GM23338 (cell line): ENCODE results near the gene FBXO24. TPM values are rescaled to one million over a fixed set of nuclear protein-coding genes. Genes with fewer than 3 reads are reported as not detected.
"Not testable (repeated sequence)": the region's sequence is repeated elsewhere in the genome, so short reads cannot be mapped to it uniquely, and the experiment has no call there.

Source experiments
- ATAC-seq: fragments of 200-7000 bp; cut with Tn5 transposase; 3 replicates; pipeline ENCODE4 v1.9.1; 2020
- DNase-seq: peaks from one replicate; pipeline ENCODE4 v3.0.0-alpha.2; 2015; ENCODE audit warnings: low spot score
- H2AFZ ChIP-seq: fragments of 200-600 bp; sonication (generic); 2 replicates; pipeline ENCODE4 v1.8.0; 2016; ENCODE audit warnings: antibody characterized with exemption, mild to moderate bottlenecking, moderate library complexity
- H3F3A ChIP-seq: fragments of 200-600 bp; sonication (generic); replicated peaks from 2 replicates; pipeline ENCODE4 v1.8.0; 2017; ENCODE audit warnings: antibody characterized with exemption, mixed run types, low read depth
- H3K27ac ChIP-seq: fragments of 200-600 bp; sonication (generic); 2 replicates; pipeline ENCODE4 v1.6.1; 2016; ENCODE audit warnings: low read depth
- H3K27me3 ChIP-seq: fragments of 200-600 bp; sonication (generic); 2 replicates; pipeline ENCODE4 v1.8.0; 2016; ENCODE audit warnings: mild to moderate bottlenecking, mixed run types, moderate library complexity; ENCODE audit not compliant: insufficient read depth
- H3K36me3 ChIP-seq: fragments of 200-600 bp; sonication (generic); 2 replicates; pipeline ENCODE4 v1.8.0; 2016; ENCODE audit warnings: mild to moderate bottlenecking; ENCODE audit not compliant: insufficient read depth
- H3K4me1 ChIP-seq: fragments of 200-600 bp; sonication (generic); 2 replicates; pipeline ENCODE4 v1.8.0; 2016; ENCODE audit warnings: mild to moderate bottlenecking, moderate library complexity; ENCODE audit not compliant: insufficient read depth
- H3K4me2 ChIP-seq: fragments of 200-600 bp; sonication (generic); 2 replicates; pipeline ENCODE4 v1.7.1; 2017; ENCODE audit warnings: mixed run types
- H3K4me3 ChIP-seq: fragments of 200-600 bp; sonication (generic); 2 replicates; pipeline ENCODE4 v1.6.1; 2016; ENCODE audit warnings: mixed run types
- H3K79me2 ChIP-seq: fragments of 200-600 bp; sonication (generic); replicated peaks from 2 replicates; pipeline ENCODE4 v1.8.0; 2017; ENCODE audit warnings: mild to moderate bottlenecking; ENCODE audit not compliant: insufficient read depth
- H3K9me2 ChIP-seq: fragments of 200-600 bp; sonication (generic); 2 replicates; pipeline ENCODE4 v1.8.0; 2017; ENCODE audit not compliant: insufficient read depth
- H4K20me1 ChIP-seq: fragments of 200-600 bp; sonication (generic); replicated peaks from 2 replicates; pipeline ENCODE4 v1.8.0; 2017; ENCODE audit warnings: mild to moderate bottlenecking; ENCODE audit not compliant: insufficient read depth
- H3K27ac Mint-ChIP-seq: 2 replicates; pipeline ENCODE4 v1.8.0; 2020; ENCODE audit warnings: inconsistent platforms, mild to moderate bottlenecking, moderate library complexity, mixed read lengths
- H3K27me3 Mint-ChIP-seq: 3 replicates; pipeline ENCODE4 v1.8.0; 2022; ENCODE audit warnings: low read depth, mild to moderate bottlenecking, moderate library complexity, mixed read lengths, inconsistent platforms; ENCODE audit not compliant: insufficient read depth, poor library complexity
- H3K36me3 Mint-ChIP-seq: 3 replicates; pipeline ENCODE4 v1.8.0; 2021; ENCODE audit warnings: low read depth, mild to moderate bottlenecking, inconsistent platforms, moderate library complexity, mixed read lengths
- H3K4me1 Mint-ChIP-seq: 3 replicates; pipeline ENCODE4 v1.8.0; 2020; ENCODE audit warnings: mild to moderate bottlenecking, inconsistent platforms, mixed read lengths
- H3K4me3 Mint-ChIP-seq: 3 replicates; pipeline ENCODE4 v1.8.0; 2021; ENCODE audit warnings: moderate library complexity, mild to moderate bottlenecking, inconsistent platforms, mixed read lengths
- H3K9me3 Mint-ChIP-seq: 3 replicates; pipeline ENCODE4 v1.8.0; 2020; ENCODE audit warnings: moderate library complexity, mild to moderate bottlenecking, inconsistent platforms, mixed read lengths
- CREB1 ChIP-seq: fragments of 250-450 bp; sonication (Bioruptor Pico); IDR thresholded peaks from 2 replicates; pipeline ENCODE4 v1.5.0; 2020; ENCODE audit warnings: low read depth, mild to moderate bottlenecking, moderate library complexity
- ETS1 ChIP-seq: IDR thresholded peaks from 2 replicates; pipeline ENCODE4 v1.6.1; 2016; ENCODE audit warnings: antibody characterized with exemption
- POLR2AphosphoS5 ChIP-seq: IDR thresholded peaks from 2 replicates; pipeline ENCODE4 v1.6.1; 2016; ENCODE audit warnings: antibody characterized with exemption, low read depth
- STAT1 ChIP-seq: IDR thresholded peaks from one replicate; pipeline ENCODE4 v1.6.1; 2016; ENCODE audit warnings: antibody characterized with exemption; ENCODE audit not compliant: unreplicated experiment
- long read RNA-seq: library from polyadenylated mRNA; unstranded; transcript quantifications from one replicate; pipeline ENCODE4 v2.0.0, GENCODE V29; 2020; ENCODE audit not compliant: unreplicated experiment
- polyA plus RNA-seq: library from polyadenylated mRNA; unstranded; fragments of >200 nt; fragmentation: Nextera tagmentation; extraction: Ambion mirVana; gene quantifications from 2 replicates; pipeline ENCODE4 v1.2.1, GENCODE V29; 2016
- total RNA-seq: library from RNA; depleted of rRNA; stranded (reverse); fragments of >200 nt; shearing (Covaris generic); gene quantifications from 2 replicates; pipeline ENCODE4 v1.2.3, GENCODE V29; 2014; rRNA removed

The FBXO24 gene
- total RNA-seq (0.70 and 2.4 TPM in 2 replicates), polyA plus RNA-seq (0.82 and 2.1 TPM in 2 replicates)
- long read RNA-seq, partial matches to known transcripts, result 0 of 1 reads
- long read RNA-seq, other reads (novel, unspliced or antisense), result 1 of 1 reads

- Mint-ChIP-seq H3K4me1 (peaks cover 46% of the 10 kb centered on the region), H3K36me3 (no peaks in the 10 kb centered on the region)
- peak; percentile 99 for DNase-seq
Measured at GRCh38 chr7:100586266-100587025, at the start of gene FBXO24. FBXO24 (plus strand) TSS chr7:100586328; CDS start chr7:100586626, 298 bp downstream.

GRCh38 chr7:100536695-100537094, 49.4 kb upstream of the FBXO24 start:
- Histone ChIP-seq H3K4me1 (peaks cover 17% of the 10 kb centered on the region), H3K27me3 (peaks cover 10% of the 10 kb centered on the region)
- not testable (repeated sequence) for H3K4me2 ChIP-seq, DNase-seq, H3K79me2 ChIP-seq, H3K36me3 Mint-ChIP-seq, H2AFZ ChIP-seq, H3K4me3 Mint-ChIP-seq, H3K4me3 ChIP-seq, H3K27ac Mint-ChIP-seq, ATAC-seq, H3K36me3 ChIP-seq, H3F3A ChIP-seq, H3K27ac ChIP-seq, H3K9me3 Mint-ChIP-seq, H4K20me1 ChIP-seq, H3K9me2 ChIP-seq
- H3K27me3 Mint-ChIP-seq, result peaks cover 34% of the 10 kb centered on the region
- peaks cover 15% of the 10 kb centered on the region for H3K4me1 Mint-ChIP-seq

More at GRCh38 chr7:100586266-100587025, at the start of gene FBXO24:
- peak; percentile 80 for ATAC-seq
- Mint-ChIP-seq H3K4me3 (peak within 1 kb of the TSS; percentile 91), H3K27ac (peak within 1 kb of the TSS; percentile 97), H3K27me3 (peaks cover 37% of the 10 kb centered on the region), H3K9me3 (no peaks in the 10 kb centered on the region)
- Histone ChIP-seq H3K4me3 (peak within 1 kb of the TSS; percentile 98), H3K4me1 (peaks cover 39% of the 10 kb centered on the region), H3K27me3 (peaks cover 28% of the 10 kb centered on the region), H3K79me2 (peaks cover 21% of the 10 kb centered on the region), H3K36me3 (0 out of 2 replicates have a peak, but pooled peaks cover under 1% of the 10 kb centered on the region), H3K27ac (peak within 1 kb of the TSS; percentile 99), H4K20me1 (peaks cover 8% of the 10 kb centered on the region; the same call in 1 of the 2 replicates), H3F3A (peaks cover 20% of the 10 kb centered on the region), H2AFZ (peak within 1 kb of the TSS; percentile 87; the same call in 1 of the 2 replicates), H3K4me2 (peak within 1 kb of the TSS; percentile 86), H3K9me2 (no peaks in the 10 kb centered on the region)
- peak; percentile 84; the same call in 1 of the 2 replicates for TF ChIP-seq CREB1 (CRISPR knock-in tag)
- TF ChIP-seq STAT1, result no peak
- TF ChIP-seq POLR2AphosphoS5, result peak; percentile 79

GRCh38 chr7:100538348-100538653, 47.8 kb upstream of the FBXO24 start:
- Mint-ChIP-seq H3K27ac (peak overlapping the region; percentile 42; the same call in 1 of the 2 replicates), H3K9me3 (no peaks in the 10 kb centered on the region; the same call in 2 of the 3 replicates), H3K4me3 (peak overlapping the region; percentile 73), H3K4me1 (peaks cover 27% of the 10 kb centered on the region), H3K36me3 (no peaks in the 10 kb centered on the region), H3K27me3 (peaks cover 34% of the 10 kb centered on the region)
- ATAC-seq, result no peak
- peak overlapping the region; percentile 80 for H2AFZ ChIP-seq
- no peak overlapping the region for H3K27ac ChIP-seq
- DNase-seq, result no peak
- H3K27me3 ChIP-seq, result peaks cover 10% of the 10 kb centered on the region
- peak overlapping the region; percentile 47 for H3K4me3 ChIP-seq
- peak overlapping the region; percentile 66 for H3K4me2 ChIP-seq
- 0 out of 2 replicates have a peak, but pooled peaks cover 5% of the 10 kb centered on the region for H3F3A ChIP-seq
- no peaks in the 10 kb centered on the region for H3K36me3 ChIP-seq
- H3K79me2 ChIP-seq, result no peaks in the 10 kb centered on the region; the same call in 1 of the 2 replicates
- H3K4me1 ChIP-seq, result peaks cover 26% of the 10 kb centered on the region
- TF ChIP-seq ETS1 (no peak), STAT1 (no peak), POLR2AphosphoS5 (no peak)
- H4K20me1 ChIP-seq, result 0 out of 2 replicates have a peak, but pooled peaks cover 2% of the 10 kb centered on the region
- no peaks in the 10 kb centered on the region for H3K9me2 ChIP-seq
